NCI-H226 (cell line): ENCODE data around the gene PSMD10.
A peak's percentile ranks its signal among the peaks of the same experiment; 100 is the strongest.

ENCODE experiments used
- DNase-seq: peaks from one replicate; pipeline ENCODE4 v3.0.0-alpha.2; 2015

PSMD10 gene, protein sequence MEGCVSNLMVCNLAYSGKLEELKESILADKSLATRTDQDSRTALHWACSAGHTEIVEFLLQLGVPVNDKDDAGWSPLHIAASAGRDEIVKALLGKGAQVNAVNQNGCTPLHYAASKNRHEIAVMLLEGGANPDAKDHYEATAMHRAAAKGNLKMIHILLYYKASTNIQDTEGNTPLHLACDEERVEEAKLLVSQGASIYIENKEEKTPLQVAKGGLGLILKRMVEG

GRCh38 chrX:108091264-108091877 lies at the start of gene PSMD10, which contains the start of gene ATG4A:
TSS of gene PSMD10 (minus strand) at chrX:108091542. CDS start at chrX:108091520, 22 bp downstream.
TSS of gene ATG4A (plus strand) at chrX:108091778. CDS start at chrX:108091827, 49 bp downstream.
- peak; percentile 94 for DNase-seq

DNA sequence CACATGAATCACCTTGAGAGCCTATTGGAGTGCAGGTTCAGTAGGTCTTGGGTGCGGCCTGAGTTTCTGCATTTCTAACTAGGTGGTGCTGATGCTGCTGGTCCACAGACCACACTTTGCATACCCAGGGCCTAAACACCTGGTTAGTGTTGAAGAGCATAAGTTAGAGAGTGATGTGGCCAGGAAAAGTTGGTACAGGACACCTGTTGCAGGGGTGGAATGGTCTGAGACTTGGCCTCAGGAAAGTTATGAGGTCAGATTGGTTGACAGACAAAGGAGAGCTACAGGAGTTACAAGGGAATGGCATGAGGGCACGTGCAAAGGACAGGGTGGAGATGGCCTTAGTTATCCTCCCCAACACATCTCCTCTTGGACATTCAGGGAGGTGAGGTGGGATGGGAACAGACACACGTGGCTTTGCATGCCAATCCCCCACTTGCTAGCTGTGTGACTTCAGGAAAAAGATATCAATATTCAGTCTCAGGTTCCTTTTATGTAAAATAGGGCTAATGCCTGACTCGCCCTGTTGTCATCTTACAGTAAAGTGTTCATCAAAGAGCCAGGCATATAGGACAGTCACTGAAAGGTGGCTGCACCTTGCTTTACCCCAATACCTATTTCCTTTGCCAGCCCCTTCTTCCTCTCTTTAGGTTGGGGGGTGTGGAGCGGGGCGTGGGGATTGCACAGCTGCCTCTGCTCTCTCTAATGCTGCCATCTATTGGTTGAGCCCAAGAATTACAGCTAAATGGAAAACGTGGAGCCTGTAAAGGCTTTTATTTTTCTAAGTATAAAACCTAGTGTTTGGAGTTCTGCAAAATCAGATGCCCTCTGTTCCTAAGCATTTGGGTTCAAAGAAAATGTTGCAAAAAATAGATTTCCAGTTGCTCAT lies 47.7 kb upstream of the PSMD10 start:
- DNase-seq = no peak

DNA sequence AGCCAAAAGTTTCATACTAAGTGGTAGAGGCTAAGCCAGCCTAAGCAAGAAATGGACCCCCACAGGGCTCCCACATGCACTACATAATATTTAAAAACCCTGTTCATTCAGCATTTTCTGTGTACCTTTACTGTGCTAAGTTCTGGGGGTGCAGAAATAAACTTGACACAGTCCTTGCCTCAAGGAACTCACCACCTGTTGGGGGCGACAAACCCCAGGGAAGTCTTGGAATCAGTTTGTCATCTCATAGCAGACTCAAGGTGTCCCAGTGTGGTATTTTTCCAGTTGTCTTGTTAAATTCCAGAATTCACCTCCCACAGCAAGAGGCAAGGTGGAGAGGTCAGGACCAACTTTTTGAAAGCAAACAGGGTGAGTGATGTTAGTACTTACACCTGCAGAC lies 43.4 kb upstream of the PSMD10 start:
- no peak for DNase-seq

DNA sequence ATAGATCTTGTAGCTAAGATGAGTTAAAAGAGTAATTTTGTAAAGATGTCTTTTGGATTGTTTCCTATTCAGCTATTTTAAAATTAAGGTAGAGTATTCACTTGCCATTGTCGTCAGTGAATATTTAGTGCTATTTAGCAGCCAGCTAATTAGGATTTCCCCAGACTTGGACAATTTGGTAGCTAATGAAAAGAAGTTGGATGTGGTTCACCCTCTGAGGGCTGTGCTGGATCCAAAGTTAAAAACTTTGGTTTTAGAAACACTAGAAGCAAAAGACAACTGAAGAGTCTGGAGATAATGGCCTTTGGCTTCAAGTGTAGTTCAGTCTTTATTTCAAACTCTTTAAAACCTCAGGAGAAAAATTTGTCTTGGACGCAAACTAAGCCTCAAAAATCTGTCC lies 41.5 kb upstream of the PSMD10 start:
- no peak for DNase-seq

DNA sequence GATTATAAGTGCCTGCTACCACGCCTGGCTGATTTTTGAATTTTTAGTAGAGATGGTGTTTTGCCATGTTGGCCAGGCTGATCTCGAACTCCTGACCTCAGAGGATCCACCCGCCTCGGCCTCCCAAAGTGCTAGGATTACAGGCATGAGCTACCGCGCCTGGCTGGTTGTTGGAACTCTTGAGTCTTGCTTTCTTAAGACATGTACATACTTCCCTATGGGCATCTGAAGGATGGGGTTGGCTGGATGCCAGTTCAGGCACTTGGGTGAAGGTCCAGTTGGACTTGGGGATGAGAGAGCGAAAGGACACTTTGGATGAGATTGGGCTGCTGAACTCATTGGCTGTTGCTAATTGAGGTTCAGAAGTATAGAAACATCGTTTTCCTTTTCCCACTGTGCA lies 40.7 kb upstream of the PSMD10 start:
- no peak for DNase-seq

DNA sequence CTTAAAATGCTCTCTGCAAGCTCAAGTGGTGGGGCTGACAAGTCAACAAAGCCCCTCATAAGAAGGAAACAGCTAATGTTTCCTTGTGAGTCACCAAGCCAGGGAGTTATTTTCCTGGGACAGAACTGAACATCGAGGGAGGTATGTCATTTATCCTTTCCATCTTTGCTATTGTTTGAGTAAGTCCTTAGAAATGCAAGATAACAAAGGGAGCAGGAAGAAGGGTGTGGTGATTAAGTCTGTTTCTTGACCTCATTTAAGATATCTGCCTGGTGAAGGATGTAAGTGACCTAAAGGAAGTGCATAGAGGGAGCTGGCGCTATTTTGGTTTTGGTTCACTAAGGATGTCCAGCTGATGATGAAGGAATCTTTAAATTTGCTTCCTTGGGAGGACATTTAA lies 40.1 kb upstream of the PSMD10 start:
- DNase-seq = peak; percentile 68

DNA sequence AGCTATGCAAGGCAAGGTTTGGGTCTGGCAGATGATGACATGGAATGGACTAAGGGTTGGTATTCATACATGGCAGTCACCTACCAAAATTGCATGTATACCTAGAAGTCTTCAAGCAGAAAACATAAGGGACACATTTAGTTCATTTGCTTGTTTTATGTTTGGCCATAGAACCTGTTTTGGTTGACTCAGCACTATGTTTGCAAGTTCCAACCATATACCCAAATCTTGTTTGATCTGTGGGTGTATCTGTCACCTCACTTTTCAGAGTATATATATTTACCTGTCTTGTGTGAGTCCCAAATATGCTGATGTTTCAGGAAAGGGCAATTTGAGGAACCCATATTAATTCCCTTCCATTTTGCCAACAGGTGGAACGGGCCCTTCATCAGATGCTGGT lies 39.5 kb upstream of the PSMD10 start:
- DNase-seq = no peak

DNA sequence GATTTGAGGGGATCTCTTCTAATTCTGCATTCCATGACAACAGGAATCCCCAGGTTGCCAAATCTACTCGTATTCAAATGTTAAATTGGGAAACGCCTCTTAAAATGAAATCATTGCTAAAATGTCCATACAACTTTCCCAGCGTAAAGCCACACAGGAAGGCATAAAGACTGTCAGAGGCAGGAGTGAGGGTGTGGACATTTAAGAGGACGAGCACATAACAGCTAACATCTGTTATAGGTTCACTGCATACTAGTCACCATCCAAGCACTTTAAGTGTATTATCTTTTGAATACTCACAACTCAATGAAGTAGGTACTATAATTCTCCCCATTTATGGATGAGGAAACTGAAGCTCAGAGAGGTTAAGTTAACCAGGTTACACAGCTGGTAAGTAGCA lies 35.8 kb upstream of the PSMD10 start:
- no peak for DNase-seq

DNA sequence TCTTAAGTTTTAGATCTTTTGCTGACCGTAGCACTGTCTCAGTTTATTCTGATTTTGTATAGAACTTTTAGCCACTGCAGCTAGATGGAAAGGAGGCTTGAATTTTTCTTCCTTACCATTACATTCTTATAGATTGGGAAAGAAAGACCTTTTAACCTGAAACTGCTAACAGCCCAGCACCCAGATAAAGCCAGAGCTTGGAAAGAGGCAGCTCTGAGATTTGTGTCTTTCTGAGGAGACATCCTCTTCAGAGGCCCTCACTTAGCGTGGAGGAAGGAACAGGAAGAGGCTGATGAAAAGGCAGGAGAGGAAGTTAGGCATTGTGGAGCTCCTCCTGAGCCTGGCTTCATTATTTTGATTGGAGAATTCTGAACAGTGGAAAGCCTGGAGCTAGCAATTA lies 35.3 kb upstream of the PSMD10 start:
- DNase-seq = no peak

GRCh38 chrX:108123591-108124366 lies 32.4 kb upstream of the PSMD10 start:
- DNase-seq = no peak

DNA sequence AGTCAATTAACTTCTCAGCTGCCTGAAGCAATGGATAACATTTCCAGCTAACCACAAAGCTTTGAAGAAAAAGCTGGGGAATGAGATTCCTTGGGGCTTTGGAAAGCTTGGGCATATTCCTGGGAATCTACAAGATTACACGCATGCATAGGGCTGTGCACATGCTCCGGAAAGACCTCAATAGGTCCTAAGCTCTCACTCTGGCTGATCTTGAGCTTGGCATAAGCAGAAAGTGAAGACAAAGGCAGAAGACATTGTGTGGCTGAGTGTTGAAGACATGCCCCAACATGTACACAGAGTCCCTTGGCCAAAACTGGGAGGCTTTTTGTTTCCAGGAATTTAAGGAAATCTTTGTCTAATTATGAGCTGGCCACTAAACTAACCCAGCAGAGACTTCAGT lies 31.4 kb upstream of the PSMD10 start:
- DNase-seq = no peak

DNA sequence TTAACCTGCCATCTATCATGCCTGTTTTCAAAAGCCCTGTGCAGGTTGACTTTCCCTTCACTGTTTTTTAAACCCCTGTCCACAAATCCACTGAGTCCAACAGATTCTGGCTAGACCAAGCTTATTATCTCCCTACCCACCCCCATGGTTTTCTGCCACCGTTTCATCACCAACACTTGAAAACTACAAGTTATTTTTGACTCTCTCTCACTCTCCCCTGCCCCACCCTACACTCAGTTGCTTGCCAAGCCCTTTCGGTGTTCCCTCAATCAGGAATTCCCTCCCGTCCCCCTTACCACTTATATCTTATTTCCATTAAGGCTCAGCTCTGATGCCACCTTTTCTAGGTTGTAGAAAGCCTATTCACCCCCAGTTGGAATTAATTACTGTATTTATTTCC lies 29.9 kb upstream of the PSMD10 start:
- no peak for DNase-seq

DNA sequence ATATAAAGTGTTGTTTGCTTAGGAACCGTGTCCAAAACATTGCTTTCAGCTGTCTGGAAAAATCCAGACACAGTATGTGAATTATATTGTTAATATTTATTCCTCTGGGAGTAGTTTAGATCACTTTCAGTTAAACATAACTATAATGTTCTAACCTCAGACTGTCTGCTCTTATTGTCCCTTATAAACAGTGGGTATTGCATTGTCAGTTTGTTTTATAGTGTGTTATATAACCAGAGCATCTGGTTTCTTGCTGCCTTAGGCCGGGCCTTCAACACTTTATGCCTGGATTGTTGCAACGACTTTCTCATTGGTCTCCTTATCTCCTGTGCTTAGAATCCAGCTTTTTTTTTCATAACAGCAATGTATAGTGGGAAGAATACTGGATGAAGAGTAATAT lies 26.6 kb upstream of the PSMD10 start:
- no peak for DNase-seq

GRCh38 chrX:108114541-108114940 lies 23.2 kb upstream of the PSMD10 start:
- no peak for DNase-seq

DNA sequence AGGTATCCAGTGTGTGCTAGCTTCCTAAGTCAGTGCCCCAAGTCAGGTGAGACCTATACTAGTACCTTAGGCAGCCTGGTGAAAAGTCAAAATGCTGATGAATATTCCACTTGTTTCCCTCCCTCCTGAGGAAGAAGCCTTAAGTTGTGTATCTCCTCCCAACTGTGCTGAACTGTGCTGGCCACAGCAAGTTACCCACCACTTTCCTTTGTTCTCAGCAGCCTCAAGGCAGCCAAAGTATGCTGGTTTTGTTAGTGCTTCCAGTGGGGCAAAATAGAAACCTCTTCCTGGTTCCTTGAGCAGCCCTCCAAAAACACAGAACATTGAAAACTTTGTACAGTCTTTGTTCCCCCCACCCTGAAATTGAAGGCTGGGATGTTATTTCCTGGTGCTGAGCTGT lies 14.1 kb upstream of the PSMD10 start:
- no peak for DNase-seq

DNA sequence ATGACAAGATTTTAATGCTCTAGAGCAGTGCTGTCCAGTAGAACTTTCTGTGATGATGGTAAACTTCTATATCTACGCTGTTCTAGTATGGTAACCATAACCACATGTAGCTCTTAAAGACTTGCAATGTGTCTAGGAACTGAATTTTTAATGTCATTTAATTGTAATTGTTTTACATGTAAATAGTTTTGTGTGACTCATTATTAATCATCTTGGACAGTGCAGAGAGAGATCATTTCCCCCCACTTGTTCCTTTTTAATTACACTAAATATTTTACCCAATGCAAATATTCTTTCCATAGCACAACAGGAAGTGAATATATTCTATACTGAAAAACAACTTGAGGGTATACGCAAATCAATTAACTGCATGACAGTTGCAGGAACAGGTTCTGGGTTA lies 6.0 kb upstream of the PSMD10 start:
- DNase-seq = no peak

- DNase-seq = no peak
These were observed 543 bp upstream of the PSMD10 start for GRCh38 chrX:108091878-108092291.

- DNase-seq = no peak
These were observed 665 bp downstream of the PSMD10 start for GRCh38 chrX:108090491-108091263.

DNA sequence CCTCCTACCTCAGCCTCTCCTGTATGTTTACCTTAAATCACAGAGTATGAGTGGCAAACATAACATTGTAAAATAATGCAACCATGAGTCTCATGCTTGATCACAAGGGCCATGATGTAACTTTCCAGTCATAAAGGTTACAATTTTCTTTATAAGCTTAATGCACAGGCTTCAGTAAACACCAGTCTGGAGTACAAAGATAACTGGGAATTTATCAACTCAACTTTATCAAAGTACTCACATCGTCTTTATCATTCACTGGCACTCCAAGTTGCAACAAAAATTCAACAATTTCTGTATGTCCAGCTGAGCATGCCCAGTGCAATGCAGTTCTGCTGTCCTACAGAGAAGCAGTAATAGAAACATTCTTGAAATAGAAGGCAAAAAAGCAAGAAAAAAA lies 2.8 kb downstream of the PSMD10 start:
- no peak for DNase-seq

DNA sequence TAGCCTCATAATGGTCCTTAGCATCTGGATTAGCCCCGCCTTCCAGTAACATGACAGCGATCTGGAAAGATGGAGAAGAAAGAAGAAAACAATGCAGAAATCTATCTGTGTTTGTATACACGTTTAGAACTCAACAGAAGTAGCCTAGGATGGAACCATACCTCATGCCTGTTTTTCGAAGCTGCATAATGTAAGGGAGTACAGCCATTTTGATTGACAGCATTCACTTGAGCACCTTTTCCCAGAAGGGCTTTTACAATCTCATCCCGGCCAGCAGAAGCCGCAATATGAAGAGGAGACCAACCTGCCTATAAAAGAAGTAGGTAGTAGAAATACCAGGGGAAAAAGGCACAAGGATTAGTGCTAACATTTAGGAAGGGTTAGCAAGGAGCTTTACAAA lies 3.5 kb downstream of the PSMD10 start:
- no peak for DNase-seq

DNA sequence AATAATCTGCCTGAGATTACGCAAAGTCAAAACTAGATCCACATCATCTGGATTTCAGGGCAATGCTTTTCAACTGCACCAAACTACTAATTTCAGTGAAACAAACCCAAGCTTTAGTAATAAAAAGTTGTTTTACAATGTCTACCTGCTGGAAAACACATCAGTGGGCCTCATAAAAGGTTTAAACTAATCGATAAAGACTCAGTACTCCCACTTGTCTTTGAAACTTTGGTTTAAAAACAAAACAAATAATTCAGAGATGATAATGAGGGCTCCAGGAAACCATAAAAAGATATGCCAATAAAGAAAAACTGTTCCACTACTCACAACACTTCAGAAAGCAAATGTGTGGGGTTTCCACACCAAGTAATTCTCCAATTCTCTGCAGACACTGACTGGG lies 10.2 kb downstream of the PSMD10 start:
- DNase-seq = no peak

- peak; percentile 56 for DNase-seq
These were observed 18.6 kb downstream of the PSMD10 start for GRCh38 chrX:108072746-108073145.
